Activated CD8-positive, alpha-beta T cell treated with anti-CD3 and anti-CD28 coated beads, Interleukin-2, amount 10 ng/mL, durations not matched to agents 7 days and 5 days (primary cell): ENCODE results near the gene ASTN1. TPM values are rescaled to one million over a fixed set of nuclear protein-coding genes. Genes with fewer than 3 reads are reported as not detected.

Experiments used
- ATAC-seq: fragments of 150-1000 bp; cut with Tn5 transposase; one replicate; pipeline ENCODE4 v1.10.0; 2021; ENCODE audit warnings: moderate library complexity
- CTCF ChIA-PET: fragments of 350-600 bp; sonication (Branson Sonifier 250); formaldehyde crosslinking; loops from one replicate; lab custom pipeline; 2021; ENCODE audit warnings: antibody characterized with exemption; lab: Charles Lee
- POLR2A ChIA-PET: fragments of 350-600 bp; sonication (Branson Sonifier 250); formaldehyde crosslinking; loops from one replicate; lab custom pipeline; 2021; ENCODE audit warnings: antibody characterized with exemption; lab: Charles Lee
- DNase-seq: peaks from one replicate; pipeline ENCODE4 v3.0.0-alpha.2; 2020
- H3K27ac Mint-ChIP-seq: one replicate; pipeline ENCODE4 v1.8.0; 2021; ENCODE audit warnings: mild to moderate bottlenecking, mixed read lengths
- H3K27me3 Mint-ChIP-seq: one replicate; pipeline ENCODE4 v1.8.0; 2021; ENCODE audit warnings: low read depth, mixed read lengths
- H3K36me3 Mint-ChIP-seq: one replicate; pipeline ENCODE4 v1.8.0; 2021; ENCODE audit warnings: low read depth, mixed read lengths
- H3K4me1 Mint-ChIP-seq: one replicate; pipeline ENCODE4 v1.8.0; 2021; ENCODE audit warnings: low read depth, mixed read lengths
- H3K4me3 Mint-ChIP-seq: one replicate; pipeline ENCODE4 v1.8.0; 2021; ENCODE audit warnings: mild to moderate bottlenecking, mixed read lengths
- H3K9me3 Mint-ChIP-seq: one replicate; pipeline ENCODE4 v1.8.0; 2022; ENCODE audit warnings: mixed read lengths; ENCODE audit not compliant: insufficient read depth
- total RNA-seq, 2 experiments: library from RNA; stranded (reverse); gene quantifications; one replicate each; pipeline ENCODE4 v1.2.3, GENCODE V29; 2021

The ASTN1 gene
- total RNA-seq, 2 experiments from 2014 or later: not detected

GRCh38 chr1:176957603-176958002, 206.9 kb downstream of the ASTN1 start:
- H3K9me3 Mint-ChIP-seq: no peaks in the 10 kb centered on the region
- POLR2A ChIA-PET: interaction anchor here (1.1 kb wide), 1 partner anchor 687 kb away, joined by 3 read pairs; no protein-coding TSS in a partner anchor
- no peak for DNase-seq
- ATAC-seq: no peak
- no peak overlapping the region for H3K4me3 Mint-ChIP-seq
- H3K36me3 Mint-ChIP-seq: no peaks in the 10 kb centered on the region
- no peak overlapping the region for H3K27ac Mint-ChIP-seq
- no peaks in the 10 kb centered on the region for H3K27me3 Mint-ChIP-seq
- CTCF ChIA-PET: no interaction called here
- no peaks in the 10 kb centered on the region for H3K4me1 Mint-ChIP-seq

- POLR2A ChIA-PET: no interaction called here
- Mint-ChIP-seq H3K36me3 (no peaks in the 10 kb centered on the region), H3K9me3 (no peaks in the 10 kb centered on the region), H3K27me3 (no peaks in the 10 kb centered on the region), H3K4me1 (no peaks in the 10 kb centered on the region), H3K27ac (no peak overlapping the region), H3K4me3 (no peak overlapping the region)
- no peak for DNase-seq
- ATAC-seq: no peak
- CTCF ChIA-PET: no interaction called here
These were observed 210.3 kb downstream of the ASTN1 start for GRCh38 chr1:176954242-176954641.

DNA sequence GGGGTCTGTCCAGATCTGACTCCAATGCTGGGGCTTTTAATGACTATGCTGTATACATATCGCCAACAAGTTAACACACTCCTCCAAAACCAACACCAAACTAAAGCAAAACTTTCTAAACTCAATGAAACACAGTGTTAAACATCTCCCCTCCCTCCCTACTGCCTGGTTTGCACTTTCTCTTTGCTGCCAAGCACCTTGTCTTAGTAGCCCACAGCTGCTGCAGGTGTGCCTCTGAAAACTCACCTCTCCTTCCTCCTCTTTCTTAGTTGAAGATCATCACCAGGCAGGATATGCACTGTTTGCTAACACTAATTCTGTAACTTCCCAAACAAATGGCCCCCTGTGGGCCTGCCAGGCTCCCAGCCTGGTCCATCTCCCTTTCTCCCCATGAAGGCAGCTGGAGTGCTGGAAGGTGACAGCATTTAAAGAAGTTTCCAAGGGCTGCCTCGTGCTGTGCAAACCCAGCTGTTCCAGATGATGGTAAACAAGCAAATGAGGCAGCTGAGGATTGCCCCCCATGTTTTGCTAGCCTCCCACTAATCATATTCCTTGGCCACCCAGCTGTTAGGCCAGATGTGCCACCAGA, 213.7 kb downstream of the ASTN1 start:
- H3K4me3 Mint-ChIP-seq: no peak overlapping the region
- no peaks in the 10 kb centered on the region for H3K9me3 Mint-ChIP-seq
- no peak overlapping the region for H3K27ac Mint-ChIP-seq
- ATAC-seq: no peak
- DNase-seq: no peak
- H3K36me3 Mint-ChIP-seq: no peaks in the 10 kb centered on the region
- H3K4me1 Mint-ChIP-seq: no peaks in the 10 kb centered on the region
- CTCF ChIA-PET: no interaction called here
- H3K27me3 Mint-ChIP-seq: no peaks in the 10 kb centered on the region
- POLR2A ChIA-PET: no interaction called here

- no peak overlapping the region for H3K4me3 Mint-ChIP-seq
- ChIA-PET CTCF (interaction anchor here (1.0 kb wide), 1 partner anchor 53 kb away, joined by 3 read pairs; no protein-coding TSS in a partner anchor), POLR2A (no interaction called here)
- ATAC-seq (peak; percentile 47), DNase-seq (peak; percentile 33)
- no peaks in the 10 kb centered on the region for H3K27me3 Mint-ChIP-seq
- H3K4me1 Mint-ChIP-seq: no peaks in the 10 kb centered on the region
- H3K9me3 Mint-ChIP-seq: no peaks in the 10 kb centered on the region
- H3K27ac Mint-ChIP-seq: no peak overlapping the region
- no peaks in the 10 kb centered on the region for H3K36me3 Mint-ChIP-seq
These were observed 215.4 kb downstream of the ASTN1 start for GRCh38 chr1:176949033-176949662.

DNA sequence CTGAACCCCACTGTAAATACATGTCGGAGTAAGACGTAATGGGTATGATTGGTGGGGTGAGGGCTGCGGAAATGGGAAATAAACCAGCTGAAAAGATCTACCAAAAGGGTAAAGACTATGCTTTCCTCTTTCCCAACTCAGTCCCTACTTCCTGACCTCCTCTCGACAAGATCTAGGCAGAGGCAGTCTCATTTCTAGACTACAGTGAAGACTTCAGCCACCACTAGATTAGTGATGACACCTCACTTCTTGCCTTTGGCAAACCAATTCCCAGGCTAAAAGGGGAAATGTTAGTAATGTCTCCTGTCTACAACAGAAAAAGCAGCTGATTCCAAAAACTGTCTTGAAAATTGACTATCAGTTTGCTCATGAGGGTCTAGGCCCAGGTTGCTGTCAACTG, 219.9 kb downstream of the ASTN1 start:
- no peak overlapping the region for H3K27ac Mint-ChIP-seq
- CTCF ChIA-PET: no interaction called here

DNA sequence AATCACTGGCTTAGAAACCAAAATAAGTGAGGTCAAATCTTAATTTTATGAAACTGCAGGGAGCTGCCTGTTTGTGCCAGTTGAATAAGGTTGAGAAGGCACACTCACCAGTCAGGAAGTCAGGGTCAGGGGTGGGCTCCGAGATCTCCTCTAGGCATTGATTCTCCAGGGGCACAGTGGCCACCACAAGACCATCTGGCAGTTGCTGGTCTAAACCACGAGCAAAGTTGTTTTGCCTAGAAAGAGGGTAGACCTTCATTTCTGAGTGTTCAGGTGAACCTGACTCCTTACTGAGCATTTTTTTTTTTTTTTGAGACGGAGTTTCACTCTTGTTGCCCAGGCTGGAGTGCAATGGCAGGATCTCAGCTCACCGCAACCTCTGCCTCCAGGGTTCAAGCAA, 220.7 kb downstream of the ASTN1 start:
- Mint-ChIP-seq H3K36me3 (no peaks in the 10 kb centered on the region), H3K4me3 (no peak overlapping the region), H3K4me1 (no peaks in the 10 kb centered on the region), H3K9me3 (no peaks in the 10 kb centered on the region), H3K27me3 (no peaks in the 10 kb centered on the region), H3K27ac (no peak overlapping the region)
- no peak for DNase-seq
- no peak for ATAC-seq
- CTCF ChIA-PET: no interaction called here
- POLR2A ChIA-PET: no interaction called here

More for the DNA sequence above, 219.9 kb downstream of the ASTN1 start:
- no peaks in the 10 kb centered on the region for H3K27me3 Mint-ChIP-seq
- H3K9me3 Mint-ChIP-seq: no peaks in the 10 kb centered on the region
- POLR2A ChIA-PET: no interaction called here
- H3K4me1 Mint-ChIP-seq: no peaks in the 10 kb centered on the region
- no peak for ATAC-seq
- H3K36me3 Mint-ChIP-seq: no peaks in the 10 kb centered on the region
- no peak overlapping the region for H3K4me3 Mint-ChIP-seq
- no peak for DNase-seq

- H3K9me3 Mint-ChIP-seq: no peaks in the 10 kb centered on the region
- H3K36me3 Mint-ChIP-seq: no peaks in the 10 kb centered on the region
- H3K4me3 Mint-ChIP-seq: no peak overlapping the region
- DNase-seq: no peak
- no peaks in the 10 kb centered on the region for H3K27me3 Mint-ChIP-seq
- CTCF ChIA-PET: no interaction called here
- POLR2A ChIA-PET: no interaction called here
- ATAC-seq: no peak
- H3K4me1 Mint-ChIP-seq: no peaks in the 10 kb centered on the region
- H3K27ac Mint-ChIP-seq: no peak overlapping the region
These were observed 222.2 kb downstream of the ASTN1 start for GRCh38 chr1:176942346-176942745.

DNA sequence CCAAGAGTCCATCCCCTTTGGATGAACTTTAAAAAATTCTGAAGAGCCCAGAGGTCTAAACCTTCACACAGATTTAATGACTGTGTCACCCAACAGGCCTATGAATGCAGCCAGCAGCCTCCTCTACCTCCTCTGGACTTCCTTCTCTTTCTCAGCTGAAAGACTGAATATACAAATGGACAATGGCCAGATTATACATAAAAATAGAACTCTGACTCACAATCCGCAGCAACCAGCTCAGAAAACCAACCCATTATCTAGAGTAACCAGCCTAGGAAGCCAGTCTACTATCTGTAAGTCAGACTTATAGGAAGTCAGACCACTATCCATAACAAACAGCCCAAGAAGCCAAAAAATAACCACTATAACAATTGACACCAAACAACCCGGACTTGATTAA, 224.5 kb downstream of the ASTN1 start:
- ChIA-PET POLR2A (no interaction called here), CTCF (no interaction called here)
- no peak overlapping the region for H3K27ac Mint-ChIP-seq
- no peaks in the 10 kb centered on the region for H3K27me3 Mint-ChIP-seq
- ATAC-seq (no peak), DNase-seq (no peak)
- no peaks in the 10 kb centered on the region for H3K4me1 Mint-ChIP-seq
- no peak overlapping the region for H3K4me3 Mint-ChIP-seq
- H3K9me3 Mint-ChIP-seq: no peaks in the 10 kb centered on the region
- no peaks in the 10 kb centered on the region for H3K36me3 Mint-ChIP-seq

DNA sequence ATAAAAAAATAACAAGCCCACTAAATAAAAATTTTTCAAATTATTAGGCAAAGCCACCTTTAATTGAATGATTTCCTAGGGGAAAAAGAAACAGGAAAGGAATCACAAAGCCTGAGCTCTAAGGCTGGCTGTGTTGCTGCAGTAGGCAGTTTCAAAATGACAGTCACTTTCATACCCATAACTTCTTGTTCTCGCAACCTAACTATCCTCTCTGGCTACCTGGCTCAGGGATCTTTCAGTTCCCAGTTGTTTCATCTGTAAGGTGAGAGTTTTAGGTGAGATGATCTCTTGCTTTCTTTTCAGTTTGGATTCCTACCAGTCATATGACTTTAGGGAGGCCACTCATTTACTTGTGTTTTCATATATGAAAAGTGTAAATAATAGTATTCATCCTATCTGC, 226.1 kb downstream of the ASTN1 start:
- no peaks in the 10 kb centered on the region for H3K9me3 Mint-ChIP-seq
- H3K27me3 Mint-ChIP-seq: no peaks in the 10 kb centered on the region
- ATAC-seq (no peak), DNase-seq (no peak)
- H3K27ac Mint-ChIP-seq: no peak overlapping the region
- no peaks in the 10 kb centered on the region for H3K4me1 Mint-ChIP-seq
- H3K36me3 Mint-ChIP-seq: no peaks in the 10 kb centered on the region
- CTCF ChIA-PET: no interaction called here
- no peak overlapping the region for H3K4me3 Mint-ChIP-seq
- POLR2A ChIA-PET: no interaction called here

DNA sequence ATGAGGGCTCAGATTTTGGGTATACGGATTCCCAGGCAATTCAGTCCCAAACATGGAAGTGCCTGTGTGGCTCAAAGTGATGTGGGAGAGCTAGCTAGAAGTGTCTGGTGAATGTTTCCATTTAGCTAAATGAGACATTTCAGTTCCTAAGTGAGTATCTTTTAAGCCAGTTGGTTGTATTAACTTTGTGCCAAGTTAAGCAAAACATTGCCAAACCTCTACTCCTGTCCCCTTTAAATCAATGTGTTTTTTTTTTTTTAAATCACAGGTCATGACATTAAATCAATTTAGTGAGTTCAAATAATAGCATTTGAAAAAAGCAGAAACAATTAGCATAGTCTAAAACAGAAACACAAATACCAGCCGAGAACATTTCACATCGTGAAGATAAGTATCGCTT, 230.1 kb downstream of the ASTN1 start:
- ATAC-seq: no peak
- ChIA-PET CTCF (no interaction called here), POLR2A (no interaction called here)

GRCh38 chr1:176932114-176933104, 232.1 kb downstream of the ASTN1 start:
- CTCF ChIA-PET: no interaction called here
- Mint-ChIP-seq H3K36me3 (no peaks in the 10 kb centered on the region), H3K27ac (no peak overlapping the region), H3K9me3 (no peaks in the 10 kb centered on the region), H3K4me3 (no peak overlapping the region), H3K27me3 (no peaks in the 10 kb centered on the region), H3K4me1 (no peaks in the 10 kb centered on the region)
- DNase-seq: no peak
- POLR2A ChIA-PET: no interaction called here
- no peak for ATAC-seq

More for the DNA sequence above, 230.1 kb downstream of the ASTN1 start:
- H3K9me3 Mint-ChIP-seq: no peaks in the 10 kb centered on the region
- no peak overlapping the region for H3K27ac Mint-ChIP-seq
- no peak for DNase-seq
- H3K4me1 Mint-ChIP-seq: no peaks in the 10 kb centered on the region
- no peaks in the 10 kb centered on the region for H3K27me3 Mint-ChIP-seq
- no peaks in the 10 kb centered on the region for H3K36me3 Mint-ChIP-seq
- H3K4me3 Mint-ChIP-seq: no peak overlapping the region

- no peak overlapping the region for H3K4me3 Mint-ChIP-seq
- CTCF ChIA-PET: no interaction called here
- no peaks in the 10 kb centered on the region for H3K9me3 Mint-ChIP-seq
- no peaks in the 10 kb centered on the region for H3K36me3 Mint-ChIP-seq
- H3K27ac Mint-ChIP-seq: no peak overlapping the region
- ATAC-seq (no peak), DNase-seq (no peak)
- no peaks in the 10 kb centered on the region for H3K27me3 Mint-ChIP-seq
- H3K4me1 Mint-ChIP-seq: no peaks in the 10 kb centered on the region
- POLR2A ChIA-PET: no interaction called here
These were observed 233.0 kb downstream of the ASTN1 start for GRCh38 chr1:176931526-176931925.
